ENCODE results near the gene TMIGD1.
A peak's percentile ranks its signal among the peaks of the same experiment; 100 is the strongest.

Gene TMIGD1

GRCh38 chr17:30379303-30379902 lies 45.5 kb upstream of the TMIGD1 start:
- Histone ChIP-seq H3K9ac (ENCODE audit: low read length) (peak overlapping the region; percentile 83), H4K8ac (ENCODE audit: low read depth, low read length) (no peak overlapping the region), H3K4me3 (ENCODE audit: low read length) (peak overlapping the region; percentile 72), H3K4ac (ENCODE audit: low read depth, low read length) (no peak overlapping the region), H2AK5ac (ENCODE audit: low read length) (no peak overlapping the region), H3K56ac (ENCODE audit: low read length) (peak overlapping the region; percentile 89), H3K27ac (ENCODE audit: low read depth, low read length) (peak overlapping the region; percentile 74), H3K4me2 (ENCODE audit: low read length) (peak overlapping the region; percentile 50), H3K18ac (ENCODE audit: low read length) (peak overlapping the region; percentile 69), H3K79me1 (ENCODE audit: low read length) (peaks cover 1% of the 10 kb centered on the region), H3K4me1 (ENCODE audit: control insufficient read depth, low read depth, low read length) (peaks cover 9% of the 10 kb centered on the region), H3K36me3 (ENCODE audit: control insufficient read depth, insufficient read depth, low read length) (no peaks in the 10 kb centered on the region), H3K79me2 (ENCODE audit: control insufficient read depth, insufficient read depth, low read length) (peaks cover 4% of the 10 kb centered on the region), H2BK5ac (ENCODE audit: low read length) (no peak overlapping the region), H3K23ac (ENCODE audit: low read length) (peak overlapping the region; percentile 26), H2BK120ac (ENCODE audit: low read depth, low read length) (no peak overlapping the region), H2BK15ac (replicated peaks; ENCODE audit: low read depth) (no peak overlapping the region), H4K5ac (ENCODE audit: low read length) (no peak overlapping the region), H3K27me3 (ENCODE audit: insufficient read depth, low read length, poor library complexity) (no peaks in the 10 kb centered on the region)
- WGBS (ENCODE audit: extremely low coverage, insufficient coverage, low lambda C conversion rate), result no CpG with 5 or more reads among the region's 68 CpGs
- peak; percentile 30 for DNase-seq

- H3K4me1 ChIP-seq (ENCODE audit: control insufficient read depth, low read depth, low read length), result peaks cover 9% of the 10 kb centered on the region
- H2BK15ac ChIP-seq (replicated peaks; ENCODE audit: low read depth), result no peak within 1 kb of the TSS
- H2AK5ac ChIP-seq (ENCODE audit: low read length), result no peak within 1 kb of the TSS
Observed at GRCh38 chr17:30378825-30379302, 45.0 kb upstream of the TMIGD1 start, which contains the start of gene CPD. TSS of gene CPD (plus strand) at chr17:30378927. CDS start at chr17:30378981, 54 bp downstream.

GRCh38 chr17:30378241-30378824 lies 44.5 kb upstream of the TMIGD1 start:
- Histone ChIP-seq H3K27ac (ENCODE audit: low read depth, low read length) (peak overlapping the region; percentile 13), H3K36me3 (ENCODE audit: control insufficient read depth, insufficient read depth, low read length) (no peaks in the 10 kb centered on the region), H2BK15ac (replicated peaks; ENCODE audit: low read depth) (no peak overlapping the region), H2BK5ac (ENCODE audit: low read length) (no peak overlapping the region), H3K18ac (ENCODE audit: low read length) (peak overlapping the region; percentile 32), H3K4me3 (ENCODE audit: low read length) (peak overlapping the region; percentile 50), H3K4me2 (ENCODE audit: low read length) (peak overlapping the region; percentile 75), H4K5ac (ENCODE audit: low read length) (no peak overlapping the region), H3K4me1 (ENCODE audit: control insufficient read depth, low read depth, low read length) (peaks cover 9% of the 10 kb centered on the region), H3K56ac (ENCODE audit: low read length) (peak overlapping the region; percentile 89), H3K79me2 (ENCODE audit: control insufficient read depth, insufficient read depth, low read length) (peaks cover 4% of the 10 kb centered on the region), H3K79me1 (ENCODE audit: low read length) (peaks cover 1% of the 10 kb centered on the region), H2AK5ac (ENCODE audit: low read length) (no peak overlapping the region), H3K9ac (ENCODE audit: low read length) (peak overlapping the region; percentile 74), H2BK120ac (ENCODE audit: low read depth, low read length) (no peak overlapping the region), H4K8ac (ENCODE audit: low read depth, low read length) (no peak overlapping the region), H3K23ac (ENCODE audit: low read length) (no peak overlapping the region), H3K27me3 (ENCODE audit: insufficient read depth, low read length, poor library complexity) (no peaks in the 10 kb centered on the region), H3K4ac (ENCODE audit: low read depth, low read length) (no peak overlapping the region)
- DNase-seq, result peak; percentile 45
- no CpG with 5 or more reads among the region's 31 CpGs for WGBS (ENCODE audit: extremely low coverage, insufficient coverage, low lambda C conversion rate)

More at GRCh38 chr17:30378825-30379302, 45.0 kb upstream of the TMIGD1 start, which contains the start of gene CPD:
- Histone ChIP-seq H3K9ac (ENCODE audit: low read length) (peak within 1 kb of the TSS; percentile 83), H3K4me3 (ENCODE audit: low read length) (peak within 1 kb of the TSS; percentile 72), H2BK120ac (ENCODE audit: low read depth, low read length) (no peak within 1 kb of the TSS), H3K27me3 (ENCODE audit: insufficient read depth, low read length, poor library complexity) (no peaks in the 10 kb centered on the region), H3K36me3 (ENCODE audit: control insufficient read depth, insufficient read depth, low read length) (no peaks in the 10 kb centered on the region), H3K18ac (ENCODE audit: low read length) (peak within 1 kb of the TSS; percentile 69), H4K8ac (ENCODE audit: low read depth, low read length) (no peak within 1 kb of the TSS), H2BK5ac (ENCODE audit: low read length) (no peak within 1 kb of the TSS), H3K27ac (ENCODE audit: low read depth, low read length) (peak within 1 kb of the TSS; percentile 74), H3K4me2 (ENCODE audit: low read length) (peak within 1 kb of the TSS; percentile 75), H3K56ac (ENCODE audit: low read length) (peak within 1 kb of the TSS; percentile 89), H4K5ac (ENCODE audit: low read length) (no peak within 1 kb of the TSS), H3K79me1 (ENCODE audit: low read length) (peaks cover 1% of the 10 kb centered on the region), H3K79me2 (ENCODE audit: control insufficient read depth, insufficient read depth, low read length) (peaks cover 4% of the 10 kb centered on the region), H3K4ac (ENCODE audit: low read depth, low read length) (no peak within 1 kb of the TSS), H3K23ac (ENCODE audit: low read length) (peak within 1 kb of the TSS; percentile 26)
- peak; percentile 97 for DNase-seq
- no CpG with 5 or more reads among the region's 59 CpGs for WGBS (ENCODE audit: extremely low coverage, insufficient coverage, low lambda C conversion rate)

- no peaks in the 10 kb centered on the region for H3K36me3 ChIP-seq (ENCODE audit: control insufficient read depth, insufficient read depth, low read length)
- H3K9ac ChIP-seq (ENCODE audit: low read length), result peak overlapping the region; percentile 74
- no peak overlapping the region for H2BK15ac ChIP-seq (replicated peaks; ENCODE audit: low read depth)
- no peak overlapping the region for H3K4ac ChIP-seq (ENCODE audit: low read depth, low read length)
- H3K79me1 ChIP-seq (ENCODE audit: low read length), result peaks cover 1% of the 10 kb centered on the region
- H3K18ac ChIP-seq (ENCODE audit: low read length), result no peak overlapping the region
- peak overlapping the region; percentile 75 for H3K4me2 ChIP-seq (ENCODE audit: low read length)
- H2BK5ac ChIP-seq (ENCODE audit: low read length), result no peak overlapping the region
- WGBS (ENCODE audit: extremely low coverage, insufficient coverage, low lambda C conversion rate), result 100% methylated on average over 4 of the region's 11 CpGs
- H3K27ac ChIP-seq (ENCODE audit: low read depth, low read length), result no peak overlapping the region
- no peak overlapping the region for H4K5ac ChIP-seq (ENCODE audit: low read length)
- no peak overlapping the region for H2BK120ac ChIP-seq (ENCODE audit: low read depth, low read length)
- H3K79me2 ChIP-seq (ENCODE audit: control insufficient read depth, insufficient read depth, low read length), result peaks cover 4% of the 10 kb centered on the region
- peak overlapping the region; percentile 89 for H3K56ac ChIP-seq (ENCODE audit: low read length)
- H2AK5ac ChIP-seq (ENCODE audit: low read length), result no peak overlapping the region
- H3K27me3 ChIP-seq (ENCODE audit: insufficient read depth, low read length, poor library complexity), result no peaks in the 10 kb centered on the region
- no peak overlapping the region for H3K4me3 ChIP-seq (ENCODE audit: low read length)
- peaks cover 9% of the 10 kb centered on the region for H3K4me1 ChIP-seq (ENCODE audit: control insufficient read depth, low read depth, low read length)
- DNase-seq, result no peak
- no peak overlapping the region for H4K8ac ChIP-seq (ENCODE audit: low read depth, low read length)
- H3K23ac ChIP-seq (ENCODE audit: low read length), result no peak overlapping the region
Observed at GRCh38 chr17:30377574-30378240, 43.9 kb upstream of the TMIGD1 start.

- Histone ChIP-seq H3K56ac (ENCODE audit: low read length) (no peak overlapping the region), H2BK15ac (replicated peaks; ENCODE audit: low read depth) (no peak overlapping the region), H3K9ac (ENCODE audit: low read length) (no peak overlapping the region), H3K4me2 (ENCODE audit: low read length) (no peak overlapping the region), H4K5ac (ENCODE audit: low read length) (no peak overlapping the region), H3K79me2 (ENCODE audit: control insufficient read depth, insufficient read depth, low read length) (peaks cover 4% of the 10 kb centered on the region), H3K27ac (ENCODE audit: low read depth, low read length) (no peak overlapping the region), H3K18ac (ENCODE audit: low read length) (no peak overlapping the region), H3K27me3 (ENCODE audit: insufficient read depth, low read length, poor library complexity) (no peaks in the 10 kb centered on the region), H3K4me3 (ENCODE audit: low read length) (no peak overlapping the region), H3K23ac (ENCODE audit: low read length) (no peak overlapping the region), H2BK120ac (ENCODE audit: low read depth, low read length) (no peak overlapping the region), H2BK5ac (ENCODE audit: low read length) (no peak overlapping the region), H3K4me1 (ENCODE audit: control insufficient read depth, low read depth, low read length) (peaks cover 9% of the 10 kb centered on the region), H3K4ac (ENCODE audit: low read depth, low read length) (no peak overlapping the region), H3K79me1 (ENCODE audit: low read length) (peaks cover 1% of the 10 kb centered on the region), H3K36me3 (ENCODE audit: control insufficient read depth, insufficient read depth, low read length) (no peaks in the 10 kb centered on the region), H4K8ac (ENCODE audit: low read depth, low read length) (no peak overlapping the region), H2AK5ac (ENCODE audit: low read length) (no peak overlapping the region)
- no CpG with 5 or more reads among the region's 12 CpGs for WGBS (ENCODE audit: extremely low coverage, insufficient coverage, low lambda C conversion rate)
- peak; percentile 28 for DNase-seq
Observed at GRCh38 chr17:30376621-30377452, 43.0 kb upstream of the TMIGD1 start.
